Muscle of leg (tissue), 11 donors: Measurements from ENCODE around the gene PTN. TPM values are rescaled to one million over a fixed set of nuclear protein-coding genes. Genes with fewer than 3 reads are reported as not detected.
A peak's percentile ranks its signal among the peaks of the same experiment; 100 is the strongest.

ENCODE experiments used
- DNase-seq: peaks from one replicate; pipeline ENCODE4 v3.0.0; 2013
- H3K27ac ChIP-seq: one replicate; pipeline ENCODE4 v1.5.1; 2013; ENCODE audit warnings: mild to moderate bottlenecking, low read length, control low read depth
- H3K27me3 ChIP-seq: one replicate; pipeline ENCODE4 v1.6.1; 2013; ENCODE audit warnings: low read length; ENCODE audit not compliant: control insufficient read depth, insufficient read depth
- H3K36me3 ChIP-seq: one replicate; pipeline ENCODE4 v1.6.1; 2013; ENCODE audit warnings: low read length; ENCODE audit not compliant: control insufficient read depth, insufficient read depth
- H3K4me1 ChIP-seq: one replicate; pipeline ENCODE4 v1.6.1; 2013; ENCODE audit warnings: low read length; ENCODE audit not compliant: control insufficient read depth, insufficient read depth
- H3K4me3 ChIP-seq: one replicate; pipeline ENCODE4 v1.5.1; 2013; ENCODE audit warnings: low read length, control low read depth
- H3K9me3 ChIP-seq: replicated peaks from 2 replicates; pipeline ENCODE4 v1.6.1; 2013; ENCODE audit warnings: low read depth, low read length; ENCODE audit not compliant: control insufficient read depth
- WGBS: methylation state at CpG from one replicate; pipeline ENCODE4 v1.1.5; 2013; ENCODE audit warnings: missing lambda C conversion rate; ENCODE audit not compliant: insufficient coverage; 5-methylcytosine and 5-hydroxymethylcytosine counted together
- polyA plus RNA-seq, 8 donors: library from polyadenylated mRNA; unstranded; fragments of 120-200 nt; gene quantifications; one replicate each; pipeline versions ENCODE4 v1.2.1 to v1.2.3, GENCODE V29; 2013; ENCODE audit warnings: inconsistent platforms in 1 of 8, low replicate concordance in 1 of 8; ENCODE audit not compliant: insufficient read length in 8 of 8, insufficient read depth in 1 of 8
- total RNA-seq: library from RNA; stranded (reverse); fragments of 120-200 nt; gene quantifications from one replicate; pipeline ENCODE4 v1.2.4, GENCODE V29; 2013

Gene PTN
- total and polyA plus RNA-seq, 9 donors, result 61.2 to 189 (median 91.1) TPM

DNA sequence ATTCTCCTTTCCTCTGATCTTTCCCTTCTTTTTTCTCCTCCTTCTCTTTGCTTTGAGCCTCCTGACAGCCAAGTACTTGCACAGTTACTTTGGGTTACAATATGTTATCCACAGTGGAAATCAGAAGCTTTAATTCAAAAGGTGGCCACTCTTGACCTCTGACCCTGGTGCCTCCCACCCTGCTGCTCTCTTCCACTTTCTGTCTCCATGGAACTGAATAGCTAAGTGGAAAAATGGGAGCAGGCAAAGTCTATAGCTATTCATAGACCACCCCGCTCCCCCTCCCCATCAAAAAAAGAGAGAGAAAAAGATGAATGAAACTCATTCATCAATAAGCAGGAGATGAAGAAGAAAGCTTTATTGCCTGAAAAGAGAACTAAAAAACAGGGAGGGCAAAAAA, 39.4 kb downstream of the PTN start:
- no peak overlapping the region for H3K27ac ChIP-seq
- DNase-seq, result no peak
- H3K27me3 ChIP-seq, result no peaks in the 10 kb centered on the region
- H3K4me1 ChIP-seq, result peaks cover 6% of the 10 kb centered on the region
- H3K4me3 ChIP-seq, result no peak overlapping the region
- no peaks in the 10 kb centered on the region for H3K36me3 ChIP-seq
- no CpG with 5 or more reads among the region's 1 CpG for WGBS
- no peaks in the 10 kb centered on the region for H3K9me3 ChIP-seq

DNA sequence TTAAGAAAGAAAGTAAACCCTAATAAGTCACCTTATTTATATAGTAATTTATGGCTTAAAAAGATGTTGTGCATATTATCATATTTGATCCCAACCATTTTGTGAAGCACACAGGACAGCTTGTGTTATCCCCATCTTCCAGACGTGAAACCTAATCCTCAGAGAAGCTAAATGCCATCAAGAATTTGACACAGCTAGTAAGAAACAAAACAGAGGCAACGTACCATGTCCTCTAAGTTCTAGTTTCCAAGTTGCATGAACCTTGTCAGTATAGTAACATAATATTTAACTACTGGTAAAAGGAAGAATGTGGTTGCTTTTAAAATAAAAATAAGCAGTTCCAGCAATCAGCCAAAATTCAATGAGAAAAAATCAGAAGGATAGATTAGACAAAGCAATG, 41.5 kb downstream of the PTN start:
- DNase-seq, result no peak
- Histone ChIP-seq H3K4me3 (no peak overlapping the region), H3K9me3 (no peaks in the 10 kb centered on the region), H3K4me1 (peaks cover 6% of the 10 kb centered on the region), H3K27me3 (no peaks in the 10 kb centered on the region), H3K27ac (no peak overlapping the region), H3K36me3 (no peaks in the 10 kb centered on the region)
- WGBS, result no CpG with 5 or more reads among the region's 2 CpGs

DNA sequence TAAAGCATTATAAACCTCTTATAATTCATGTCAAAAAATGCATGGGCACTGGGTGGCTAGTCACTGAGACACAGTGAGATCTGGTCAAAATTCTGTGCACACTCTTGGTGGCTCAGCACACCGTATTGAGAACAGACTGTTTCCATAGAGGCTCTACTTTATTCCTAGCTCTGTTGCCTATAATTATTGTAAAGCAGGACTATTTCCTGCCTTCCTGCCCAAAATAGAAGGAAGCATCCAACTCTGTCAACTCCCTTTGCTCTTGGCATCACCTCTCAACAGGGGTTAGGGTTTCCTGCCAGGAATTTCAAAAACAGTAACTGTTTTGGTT, 45.1 kb downstream of the PTN start:
- H3K27ac ChIP-seq, result no peak overlapping the region
- H3K27me3 ChIP-seq, result no peaks in the 10 kb centered on the region
- H3K4me1 ChIP-seq, result no peaks in the 10 kb centered on the region
- no peaks in the 10 kb centered on the region for H3K9me3 ChIP-seq
- WGBS, result no CpG with 5 or more reads among the region's 1 CpG
- DNase-seq, result peak; percentile 57
- H3K36me3 ChIP-seq, result no peaks in the 10 kb centered on the region
- no peak overlapping the region for H3K4me3 ChIP-seq

DNA sequence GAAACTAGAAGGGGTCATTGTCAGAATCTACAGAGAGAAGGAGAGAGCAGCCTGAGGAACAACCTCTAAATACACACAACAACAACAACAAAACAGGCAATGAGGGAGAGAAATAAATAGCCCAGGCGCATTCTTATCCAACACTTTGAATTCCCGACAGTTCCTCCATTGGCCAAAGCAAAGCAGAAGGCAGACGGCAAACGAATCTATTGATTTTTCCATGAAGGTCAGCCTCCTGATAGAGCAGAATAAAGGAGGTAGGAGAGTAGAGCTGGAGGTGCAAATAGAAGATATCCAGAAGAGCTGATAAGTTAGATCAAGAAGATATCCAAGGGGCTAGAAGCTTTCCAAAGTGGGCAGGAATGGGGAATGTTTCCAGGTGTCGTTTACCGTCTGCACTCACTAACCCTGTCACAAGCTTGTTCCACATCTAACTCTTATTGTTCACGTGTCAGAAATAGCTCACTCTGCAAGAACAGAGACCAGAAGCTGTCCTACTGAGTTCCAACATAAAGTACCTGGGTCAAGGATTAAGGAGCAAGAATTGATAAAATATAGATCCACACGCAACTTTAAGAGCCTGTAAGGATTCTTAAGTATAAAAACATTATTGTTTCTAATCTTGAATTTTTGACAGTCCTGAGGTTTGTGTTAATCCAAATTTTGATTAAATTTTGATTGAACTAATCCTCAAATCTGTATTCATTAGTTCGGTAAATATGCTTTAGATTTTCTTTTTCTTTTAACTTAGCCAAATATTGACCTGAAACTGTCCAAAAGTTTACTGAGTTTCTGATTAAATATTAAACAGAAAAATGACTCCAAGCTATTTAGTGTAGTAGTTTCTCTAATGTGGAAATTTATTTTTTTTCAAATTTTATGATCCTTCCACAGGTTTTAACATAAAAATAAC, 45.7 kb downstream of the PTN start:
- Histone ChIP-seq H3K27ac (no peak overlapping the region), H3K36me3 (no peaks in the 10 kb centered on the region), H3K9me3 (no peaks in the 10 kb centered on the region), H3K4me1 (no peaks in the 10 kb centered on the region), H3K27me3 (no peaks in the 10 kb centered on the region), H3K4me3 (no peak overlapping the region)
- WGBS, result 75% methylated on average over 2 of the region's 9 CpGs
- DNase-seq, result no peak

DNA sequence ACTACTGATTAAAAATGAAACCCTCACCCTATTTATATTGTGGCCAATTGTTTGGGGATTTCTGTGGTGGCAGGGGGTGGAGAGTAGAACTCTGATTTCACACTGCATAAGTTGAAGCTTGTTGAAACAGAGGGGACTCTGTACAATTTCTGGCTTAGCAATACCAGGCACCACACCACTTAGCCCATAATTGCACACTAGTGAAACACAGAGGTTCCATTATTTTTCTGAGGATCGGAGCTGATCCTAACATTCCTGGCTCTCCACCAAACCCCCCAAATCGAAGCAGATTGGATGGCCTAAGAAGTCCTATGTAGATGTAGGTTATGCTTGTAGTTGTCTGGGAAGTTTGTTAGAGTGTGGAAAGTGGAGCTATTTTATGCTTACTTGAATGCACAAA, 47.0 kb downstream of the PTN start:
- no peaks in the 10 kb centered on the region for H3K4me1 ChIP-seq
- peak; percentile 23 for DNase-seq
- H3K27ac ChIP-seq, result no peak overlapping the region
- H3K4me3 ChIP-seq, result no peak overlapping the region
- no peaks in the 10 kb centered on the region for H3K9me3 ChIP-seq
- no CpG with 5 or more reads among the region's 2 CpGs for WGBS
- no peaks in the 10 kb centered on the region for H3K27me3 ChIP-seq
- no peaks in the 10 kb centered on the region for H3K36me3 ChIP-seq

DNA sequence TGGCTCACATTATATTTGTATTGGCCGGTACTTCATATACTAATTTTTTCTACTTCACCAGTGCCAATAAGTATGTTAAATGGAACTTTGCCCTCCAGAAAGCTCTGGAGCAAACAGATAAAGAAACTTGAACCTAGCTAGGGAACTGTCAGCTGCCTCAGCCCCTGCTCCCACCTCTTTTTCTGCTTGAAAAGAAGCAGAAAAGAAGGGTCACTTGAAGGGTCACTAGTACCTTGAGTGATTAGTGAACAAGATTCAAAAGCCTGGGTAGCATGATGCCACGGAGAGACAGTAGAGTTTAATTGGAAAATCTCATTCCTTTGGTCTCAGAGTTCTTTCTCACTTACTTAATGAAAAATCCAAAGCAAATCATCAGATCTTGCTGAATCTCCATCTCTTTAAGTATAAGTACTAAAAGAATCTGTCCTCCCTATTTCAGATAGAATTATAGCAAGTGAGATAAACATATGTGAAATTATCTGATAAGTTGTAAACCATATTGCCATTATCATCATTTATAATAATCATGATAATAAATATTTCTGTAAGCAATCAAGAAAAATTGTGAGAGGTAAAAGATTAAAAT, 47.7 kb downstream of the PTN start:
- no peak overlapping the region for H3K27ac ChIP-seq
- no peak overlapping the region for H3K4me3 ChIP-seq
- DNase-seq, result no peak
- H3K9me3 ChIP-seq, result no peaks in the 10 kb centered on the region
- no CpG with 5 or more reads among the region's 2 CpGs for WGBS
- no peaks in the 10 kb centered on the region for H3K36me3 ChIP-seq
- no peaks in the 10 kb centered on the region for H3K4me1 ChIP-seq
- H3K27me3 ChIP-seq, result no peaks in the 10 kb centered on the region

DNA sequence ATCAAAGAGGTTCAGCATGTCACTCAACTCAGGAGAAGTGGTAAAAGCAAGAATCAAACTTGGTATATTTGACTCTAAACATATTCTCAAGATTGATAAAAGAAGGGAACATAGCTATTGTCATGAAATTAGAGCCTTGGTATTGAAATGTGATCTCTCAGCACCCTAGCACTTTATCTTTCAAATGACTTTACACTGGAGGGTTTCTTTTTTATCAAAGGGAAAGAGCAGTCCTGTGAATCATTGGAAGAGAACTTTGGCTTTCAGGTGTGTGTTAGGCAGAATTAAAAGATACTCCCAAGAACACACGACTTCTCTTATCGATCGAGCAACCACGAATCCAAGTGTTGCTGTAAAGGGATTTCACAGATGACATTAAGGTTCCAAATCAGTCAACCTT, 54.4 kb downstream of the PTN start:
- no peaks in the 10 kb centered on the region for H3K27me3 ChIP-seq
- no peaks in the 10 kb centered on the region for H3K9me3 ChIP-seq
- no peaks in the 10 kb centered on the region for H3K4me1 ChIP-seq
- WGBS, result no CpG with 5 or more reads among the region's 4 CpGs
- no peak overlapping the region for H3K27ac ChIP-seq
- H3K4me3 ChIP-seq, result no peak overlapping the region
- no peak for DNase-seq
- H3K36me3 ChIP-seq, result no peaks in the 10 kb centered on the region

DNA sequence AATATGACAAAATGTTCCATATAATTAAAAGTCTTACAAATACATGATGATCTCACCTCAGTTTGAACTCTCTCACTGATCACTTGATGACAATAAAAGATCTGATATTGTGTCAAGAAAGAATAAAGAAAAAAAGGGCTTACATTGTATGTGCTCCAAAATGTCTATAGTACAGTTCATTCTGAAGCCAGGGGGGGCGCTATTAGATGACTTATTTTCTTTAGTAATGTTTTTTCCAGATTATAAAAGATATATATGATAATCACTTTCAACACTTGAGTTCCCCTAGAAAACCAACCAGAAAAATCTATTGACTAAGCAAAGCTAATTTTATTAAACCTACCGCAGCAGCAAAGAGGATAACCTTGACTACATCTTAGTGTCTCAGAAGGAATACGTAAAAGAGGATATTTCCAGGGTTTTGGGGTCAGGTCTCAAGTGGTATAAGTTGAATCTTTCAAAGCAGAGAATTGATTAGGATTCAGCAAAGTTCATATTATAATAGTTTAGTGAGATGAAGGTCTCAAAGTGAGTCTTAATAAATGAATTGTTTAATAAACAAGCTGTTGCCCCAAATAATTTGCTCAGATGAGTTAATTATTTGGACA, 55.8 kb downstream of the PTN start:
- Histone ChIP-seq H3K4me1 (no peaks in the 10 kb centered on the region), H3K9me3 (no peaks in the 10 kb centered on the region), H3K27me3 (no peaks in the 10 kb centered on the region), H3K27ac (no peak overlapping the region), H3K4me3 (no peak overlapping the region), H3K36me3 (no peaks in the 10 kb centered on the region)
- no peak for DNase-seq
- 86% methylated on average over 1 of the region's 3 CpGs for WGBS

DNA sequence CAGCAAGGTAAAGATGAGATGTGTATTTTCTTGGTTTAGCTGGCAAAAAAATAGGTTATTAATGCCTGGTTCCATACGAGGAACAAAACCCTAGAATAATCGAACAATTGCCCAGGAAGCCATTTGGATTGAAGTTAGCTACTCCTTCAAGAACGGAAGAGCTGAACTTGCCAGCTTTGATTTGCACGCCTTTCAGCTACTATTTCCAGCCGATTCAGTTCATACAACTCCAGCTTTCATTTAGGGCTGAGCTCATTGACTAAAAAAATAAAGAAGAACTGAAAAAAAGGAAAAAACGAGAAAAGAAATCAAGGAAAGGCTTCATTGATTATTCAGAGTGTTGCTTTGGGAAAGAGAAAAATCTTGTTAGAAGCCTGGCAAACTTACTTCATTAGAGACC, 60.4 kb downstream of the PTN start:
- WGBS, result 75% methylated on average over 2 of the region's 6 CpGs
- no peaks in the 10 kb centered on the region for H3K36me3 ChIP-seq
- H3K4me3 ChIP-seq, result no peak overlapping the region
- H3K27me3 ChIP-seq, result no peaks in the 10 kb centered on the region
- no peaks in the 10 kb centered on the region for H3K4me1 ChIP-seq
- H3K9me3 ChIP-seq, result no peaks in the 10 kb centered on the region
- H3K27ac ChIP-seq, result no peak overlapping the region
- no peak for DNase-seq

DNA sequence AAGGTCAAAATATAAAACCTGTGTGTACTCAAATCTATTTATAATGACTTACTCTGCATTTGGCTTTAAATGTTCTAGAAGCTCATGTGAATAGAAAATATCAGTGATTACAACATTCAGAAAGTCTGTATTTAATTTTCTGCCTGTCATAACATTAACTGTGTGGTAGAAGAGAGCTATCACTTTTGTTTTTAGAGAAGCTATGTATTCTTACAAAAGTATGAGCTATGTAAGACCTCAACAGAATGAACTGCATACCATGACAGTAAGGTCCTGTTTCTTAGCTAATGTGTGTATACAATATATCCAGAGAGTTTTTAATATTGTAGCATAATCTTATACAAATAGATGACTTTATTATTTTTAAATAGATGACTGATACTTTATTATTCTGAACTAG, 61.5 kb downstream of the PTN start:
- Histone ChIP-seq H3K4me3 (no peak overlapping the region), H3K36me3 (no peaks in the 10 kb centered on the region), H3K4me1 (no peaks in the 10 kb centered on the region), H3K27me3 (no peaks in the 10 kb centered on the region), H3K9me3 (no peaks in the 10 kb centered on the region), H3K27ac (no peak overlapping the region)
- no peak for DNase-seq
